ENCODE data around the gene JAG1.
A peak's percentile ranks its signal among the peaks of the same experiment; 100 is the strongest.

The JAG1 gene

DNA sequence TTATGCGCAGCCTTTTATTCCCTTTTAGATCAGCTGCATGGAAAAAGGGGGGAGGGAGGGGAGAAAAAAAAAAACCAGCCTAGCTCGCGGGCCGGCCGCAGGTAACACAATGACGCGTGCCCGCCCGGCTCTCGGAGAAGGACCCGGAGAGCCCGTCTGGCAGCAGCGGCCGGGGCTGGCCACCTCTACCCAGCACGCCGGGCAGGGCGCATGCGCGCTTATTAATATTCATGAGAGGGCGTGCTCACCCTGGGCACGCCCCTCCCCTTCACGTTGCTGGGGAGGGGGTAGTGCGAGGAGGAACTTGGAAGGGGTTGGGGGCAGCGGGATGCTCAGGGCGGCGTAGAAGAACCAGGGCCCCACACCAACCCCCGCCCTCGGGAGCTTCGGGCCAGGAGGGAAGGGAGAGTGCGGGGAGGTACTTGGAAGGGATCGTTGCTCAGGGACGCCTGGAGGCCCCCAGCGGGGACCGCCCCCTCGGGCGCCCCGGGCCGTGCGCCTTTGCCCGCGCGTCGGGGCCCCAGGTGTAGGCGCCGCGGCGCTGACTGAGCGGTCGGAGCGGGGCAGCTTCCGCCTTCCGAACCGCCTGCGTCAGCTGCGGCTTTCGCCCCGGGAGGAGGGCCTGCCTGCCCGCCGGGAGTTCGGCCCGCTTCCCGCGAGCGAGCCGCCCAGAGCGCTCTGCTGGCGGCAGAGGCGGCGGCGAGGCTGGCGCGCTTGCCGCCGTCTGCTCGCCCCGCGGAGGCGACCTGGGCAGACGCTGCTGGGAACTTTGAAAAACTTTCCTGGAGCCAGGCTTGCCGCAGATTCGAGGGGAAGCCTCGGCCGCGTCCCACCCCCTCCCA lies at the start of gene JAG1:
Gene JAG1 (minus strand): TSS at position 158 of the 842 bp plus-strand sequence. CDS start 469 bp downstream, outside the sequence.
- peak; percentile 90 for DNase-seq

DNA sequence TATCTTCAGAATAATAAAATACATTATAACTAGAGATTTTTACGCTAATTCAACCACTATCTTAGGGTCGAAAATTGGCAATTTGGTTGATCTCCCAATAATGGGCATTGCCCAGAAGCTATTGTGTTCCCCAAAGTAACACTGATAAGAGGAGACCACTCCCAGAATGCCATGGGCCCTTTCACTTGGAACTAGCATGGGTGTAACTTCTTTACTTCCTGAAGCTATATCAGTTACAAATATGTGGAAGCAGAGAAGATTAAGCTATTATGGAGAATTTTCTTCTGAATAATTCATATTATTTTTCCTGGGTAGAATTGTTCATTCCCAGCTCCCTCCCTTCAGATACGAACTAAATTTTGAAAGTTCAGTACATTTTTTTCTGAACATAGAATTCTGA lies 48.2 kb upstream of the JAG1 start:
- DNase-seq = no peak

DNA sequence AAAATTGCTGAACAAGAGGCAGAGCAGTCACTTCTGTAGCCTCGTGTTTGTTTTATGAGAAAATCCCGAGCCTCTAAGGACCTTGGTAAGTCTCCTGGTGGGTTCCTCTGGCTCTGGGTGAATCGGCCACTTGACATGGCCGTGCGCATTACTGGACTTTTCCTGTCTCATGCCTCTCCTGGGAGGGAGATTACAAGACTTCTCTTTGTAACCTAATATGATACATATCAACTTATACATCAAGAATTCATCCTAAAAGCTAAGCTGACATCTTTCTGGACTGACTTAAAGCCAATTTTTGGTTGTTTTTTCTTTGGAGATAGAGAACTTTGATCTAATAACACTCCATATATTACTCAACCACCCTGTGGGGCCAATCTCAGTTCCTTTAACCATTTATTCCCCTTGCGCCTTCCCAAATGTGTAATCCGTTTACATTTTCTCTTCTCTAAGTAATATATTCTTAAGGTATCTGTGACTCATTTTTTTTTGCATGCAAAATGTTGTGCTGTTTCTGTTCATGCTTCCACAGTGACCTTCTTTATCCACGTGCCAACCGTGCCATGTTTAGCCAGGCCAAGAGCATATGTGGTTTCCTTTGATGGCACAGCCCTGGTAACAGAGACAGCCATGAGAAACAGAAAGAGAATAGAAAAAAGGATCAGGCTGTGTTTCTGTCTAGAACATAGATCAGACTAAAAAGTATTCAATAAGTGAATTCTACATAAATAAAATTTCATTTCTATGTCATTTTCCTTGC lies 47.5 kb upstream of the JAG1 start:
- no peak for DNase-seq

DNA sequence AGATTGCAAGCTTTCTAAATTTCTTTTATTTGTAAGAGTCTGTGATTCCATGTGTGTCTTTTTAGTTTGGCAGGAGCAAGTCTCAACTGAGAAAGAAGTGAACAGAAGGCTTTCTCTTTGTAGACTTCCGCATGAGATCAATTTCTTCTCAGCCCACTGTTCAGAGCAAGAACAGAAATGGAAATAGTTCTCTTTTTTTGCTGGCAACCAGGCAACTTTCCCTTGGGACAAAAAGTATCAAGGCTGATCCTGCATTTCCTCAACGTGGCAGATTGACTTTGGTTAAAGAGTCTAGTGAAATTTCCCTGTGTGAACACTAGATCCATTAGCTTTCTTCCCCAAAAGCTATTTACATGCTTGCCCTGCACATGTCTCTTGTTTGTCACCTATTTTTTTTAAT lies 46.8 kb upstream of the JAG1 start:
- no peak for DNase-seq

DNA sequence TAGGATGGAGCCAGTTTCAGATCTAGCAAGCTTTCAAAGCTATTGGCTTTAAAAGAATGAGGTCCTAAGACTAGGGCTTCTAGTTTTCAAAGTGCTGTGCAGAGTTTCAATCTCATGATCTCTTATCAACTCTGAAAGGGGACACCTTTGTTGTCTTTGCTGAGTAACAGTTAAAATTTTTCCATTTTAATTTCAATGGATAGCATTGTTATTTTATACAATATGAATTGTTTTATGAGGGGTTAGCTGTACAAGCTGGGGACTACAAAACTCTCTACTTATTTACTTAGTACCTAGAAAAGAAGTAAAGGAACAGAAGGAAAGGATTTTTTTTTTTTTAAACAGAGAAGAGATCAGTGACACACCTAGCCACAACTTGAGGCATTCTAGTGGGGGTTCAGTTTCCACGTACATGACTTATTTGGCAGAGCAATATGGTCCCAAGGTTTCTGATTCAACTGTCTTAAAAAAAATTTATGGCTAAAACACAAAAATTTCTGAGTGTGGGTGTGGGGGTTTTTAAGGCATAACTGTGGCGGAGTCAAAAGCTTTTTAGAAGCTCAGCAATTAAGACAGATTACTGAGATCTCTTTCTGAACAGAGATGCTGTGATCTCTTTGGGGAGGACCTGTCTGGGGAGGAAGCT lies 46.1 kb upstream of the JAG1 start:
- DNase-seq = no peak

DNA sequence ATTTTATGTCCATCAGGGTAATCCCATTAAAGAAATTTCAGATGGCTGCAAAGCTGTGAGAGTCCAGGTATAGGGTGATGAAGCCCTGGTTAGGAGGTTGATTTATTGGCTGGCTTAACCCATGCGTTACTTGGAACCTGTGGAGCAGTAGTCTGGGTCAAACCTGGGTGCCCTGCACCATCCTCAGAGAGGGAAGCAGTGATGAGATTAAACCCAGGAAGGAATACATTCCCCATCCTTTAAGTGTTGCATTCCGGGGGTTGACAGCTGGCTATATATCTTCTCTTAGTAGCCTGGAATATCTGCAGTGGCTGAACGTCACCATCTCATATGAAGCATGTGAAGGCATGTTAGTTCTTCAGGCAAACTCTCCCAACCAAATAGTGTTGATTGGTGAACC lies 44.9 kb upstream of the JAG1 start:
- DNase-seq = no peak

DNA sequence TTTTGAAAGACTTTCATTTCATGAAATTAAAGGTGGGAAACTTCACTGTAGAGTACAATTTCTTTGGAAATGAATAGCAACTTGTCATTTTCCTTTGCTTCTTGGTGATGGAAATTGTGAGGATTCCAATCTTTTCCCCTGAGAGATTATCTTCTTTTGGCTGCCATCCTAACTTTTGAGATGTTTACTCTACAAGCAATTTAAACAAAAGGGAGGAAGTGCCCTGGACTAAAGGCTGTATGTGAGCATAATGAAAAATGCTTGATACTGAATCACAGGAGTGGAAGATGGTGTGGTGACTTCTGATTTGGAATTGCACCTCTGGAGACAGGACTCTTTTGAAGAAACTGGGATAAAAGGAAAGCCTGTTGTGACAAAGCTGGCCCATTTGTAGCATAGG lies 43.1 kb upstream of the JAG1 start:
- DNase-seq = peak; percentile 31

DNA sequence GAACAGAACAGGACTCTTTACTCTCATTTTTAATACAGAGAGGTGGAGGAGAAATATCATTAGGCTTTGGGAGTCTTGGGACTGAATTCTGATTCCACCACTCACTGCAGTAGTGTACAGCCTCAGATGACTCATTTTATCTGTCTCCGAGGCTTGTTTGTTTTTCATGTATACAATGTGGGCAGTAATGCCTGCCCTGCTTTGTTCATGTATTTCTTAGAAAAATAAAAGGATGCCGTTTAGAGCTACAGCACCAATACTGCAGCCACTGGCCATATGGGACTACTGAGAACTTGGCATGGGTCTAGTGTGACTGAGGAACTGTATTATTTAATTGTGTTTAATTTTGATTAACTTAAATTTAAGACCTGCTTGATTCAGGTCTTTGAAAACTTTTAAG lies 41.2 kb upstream of the JAG1 start:
- DNase-seq = no peak

DNA sequence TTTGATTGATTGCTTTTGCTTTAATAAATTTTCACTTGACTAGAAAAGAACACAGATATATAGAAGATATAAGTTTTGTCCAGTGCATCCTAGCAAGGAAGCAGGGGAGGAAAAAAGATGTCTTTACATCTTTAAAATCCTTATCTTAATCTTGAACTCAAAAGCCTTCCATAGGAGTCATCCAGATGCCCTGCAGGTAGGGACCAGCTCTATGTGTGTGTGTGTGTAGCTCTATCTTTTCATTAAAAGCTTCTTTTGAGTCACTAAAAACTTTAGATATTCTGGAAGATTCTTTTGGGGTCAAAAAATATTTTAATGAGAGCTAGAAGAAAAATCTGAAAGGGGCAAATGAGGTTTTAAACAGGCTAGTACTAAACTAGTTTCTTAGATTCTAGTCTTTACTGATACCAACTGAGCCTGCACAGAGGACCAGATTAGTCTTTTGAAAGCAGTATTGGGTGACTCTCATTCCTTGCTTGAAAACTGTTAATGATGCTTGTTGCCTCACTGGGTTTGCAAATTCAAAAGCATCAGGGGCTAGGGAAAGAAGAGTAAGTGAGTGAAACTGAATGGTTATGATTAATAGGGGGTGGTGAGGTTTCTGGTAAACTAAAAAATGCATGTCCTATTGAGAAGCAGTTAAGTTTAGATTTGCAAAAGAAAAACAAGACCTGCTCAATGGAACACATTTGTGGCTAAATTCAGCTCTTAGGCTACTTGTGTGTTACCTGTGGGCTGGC lies 40.6 kb upstream of the JAG1 start:
- no peak for DNase-seq

DNA sequence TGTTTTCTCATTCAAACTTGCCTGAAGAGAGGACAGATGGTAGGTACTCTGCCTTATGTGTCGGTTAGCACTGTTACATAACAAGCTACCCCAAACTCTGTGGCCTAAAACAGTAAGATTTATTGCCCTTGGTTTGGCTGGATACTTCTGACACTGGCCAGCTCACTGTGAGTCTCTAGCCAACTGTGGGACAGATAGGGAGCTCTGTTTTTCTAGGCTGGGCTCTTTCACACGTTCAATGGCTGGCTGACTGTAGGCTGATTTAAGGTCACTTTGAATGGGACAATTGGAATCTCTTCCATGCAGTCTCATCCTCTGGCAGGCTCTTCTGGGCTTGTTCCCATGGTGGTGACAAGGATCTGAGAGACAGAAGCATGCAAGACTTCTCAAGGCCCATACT lies 39.4 kb upstream of the JAG1 start:
- DNase-seq = no peak

DNA sequence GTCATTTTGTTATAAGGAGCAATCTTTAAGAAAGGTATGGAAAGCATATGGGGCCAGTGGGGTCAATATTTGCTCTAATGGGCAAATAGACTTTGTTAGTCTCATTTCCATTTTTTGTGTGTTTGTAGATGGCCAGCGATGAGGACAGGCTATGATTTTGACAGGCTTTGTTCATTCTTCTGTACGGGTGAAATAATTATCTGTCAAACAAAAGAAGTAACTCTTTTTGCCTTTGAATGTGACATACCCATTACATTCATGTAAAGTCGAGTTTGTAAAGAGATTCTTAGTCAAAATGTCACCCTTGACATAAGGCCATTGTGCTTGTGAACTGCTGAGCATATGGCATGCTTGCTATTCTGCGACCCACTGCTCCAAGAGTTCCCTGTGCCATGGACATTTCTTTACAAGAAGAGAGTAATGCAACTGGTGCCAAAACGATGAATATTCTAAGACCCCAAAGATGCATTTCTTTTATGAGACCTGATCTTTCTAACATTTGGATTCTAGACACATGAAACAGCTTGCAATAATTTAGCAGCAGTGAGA lies 38.2 kb upstream of the JAG1 start:
- DNase-seq = no peak

DNA sequence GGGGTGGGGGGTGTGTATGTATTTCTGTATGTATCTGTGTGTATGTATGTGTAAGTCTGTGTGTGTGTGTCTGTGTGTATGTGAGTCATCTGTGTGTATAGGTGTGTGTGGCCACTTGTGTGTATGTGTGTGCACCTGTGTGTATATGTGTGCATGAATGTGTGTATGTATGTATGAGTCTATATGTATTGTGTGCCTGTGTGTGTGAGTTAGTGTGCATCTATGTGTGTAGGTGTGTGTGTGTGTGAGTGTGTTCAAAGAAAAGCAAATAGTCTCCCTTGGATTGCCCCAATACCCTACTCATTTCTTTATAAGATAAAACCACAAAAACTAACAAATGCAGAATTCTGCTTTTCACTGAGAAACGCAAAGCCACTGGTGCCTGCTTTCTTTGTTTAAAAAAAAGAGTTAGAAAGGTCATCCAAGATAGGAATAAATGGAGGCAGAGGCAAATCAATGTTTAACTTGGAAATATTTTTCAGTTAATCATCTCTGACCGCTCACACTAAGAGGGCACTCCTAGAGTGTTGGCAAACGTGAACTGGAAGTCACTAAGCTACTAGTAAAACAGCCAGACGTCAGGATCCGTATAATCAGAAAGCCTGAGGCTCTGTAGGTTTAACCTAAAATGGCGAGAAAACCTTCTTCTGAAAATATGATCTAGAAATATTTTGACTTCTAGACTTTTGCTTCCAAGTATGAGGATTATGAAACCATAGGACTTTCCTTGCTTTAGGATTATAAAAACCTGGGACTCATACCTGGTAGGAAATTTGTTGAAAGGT lies 37.4 kb upstream of the JAG1 start:
- no peak for DNase-seq

DNA sequence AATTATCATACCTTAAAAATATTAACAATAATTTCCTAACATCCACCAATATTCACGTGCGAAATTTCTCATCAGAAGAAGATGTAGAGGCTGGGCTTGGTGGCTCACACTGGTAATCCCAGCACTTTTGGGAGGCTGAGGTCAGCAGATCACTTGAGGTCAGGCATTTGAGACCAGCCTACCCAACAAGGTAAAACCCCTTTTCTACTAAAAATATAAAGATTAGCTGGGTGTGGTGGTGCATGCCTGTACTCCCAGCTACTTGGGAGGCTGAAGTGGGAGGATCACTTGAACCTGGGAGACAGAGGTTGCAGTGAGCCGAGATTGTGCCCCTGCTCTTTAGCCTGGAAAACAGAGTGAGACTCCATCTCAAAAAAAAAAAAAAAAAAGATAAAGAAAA lies 36.1 kb upstream of the JAG1 start:
- DNase-seq = no peak

DNA sequence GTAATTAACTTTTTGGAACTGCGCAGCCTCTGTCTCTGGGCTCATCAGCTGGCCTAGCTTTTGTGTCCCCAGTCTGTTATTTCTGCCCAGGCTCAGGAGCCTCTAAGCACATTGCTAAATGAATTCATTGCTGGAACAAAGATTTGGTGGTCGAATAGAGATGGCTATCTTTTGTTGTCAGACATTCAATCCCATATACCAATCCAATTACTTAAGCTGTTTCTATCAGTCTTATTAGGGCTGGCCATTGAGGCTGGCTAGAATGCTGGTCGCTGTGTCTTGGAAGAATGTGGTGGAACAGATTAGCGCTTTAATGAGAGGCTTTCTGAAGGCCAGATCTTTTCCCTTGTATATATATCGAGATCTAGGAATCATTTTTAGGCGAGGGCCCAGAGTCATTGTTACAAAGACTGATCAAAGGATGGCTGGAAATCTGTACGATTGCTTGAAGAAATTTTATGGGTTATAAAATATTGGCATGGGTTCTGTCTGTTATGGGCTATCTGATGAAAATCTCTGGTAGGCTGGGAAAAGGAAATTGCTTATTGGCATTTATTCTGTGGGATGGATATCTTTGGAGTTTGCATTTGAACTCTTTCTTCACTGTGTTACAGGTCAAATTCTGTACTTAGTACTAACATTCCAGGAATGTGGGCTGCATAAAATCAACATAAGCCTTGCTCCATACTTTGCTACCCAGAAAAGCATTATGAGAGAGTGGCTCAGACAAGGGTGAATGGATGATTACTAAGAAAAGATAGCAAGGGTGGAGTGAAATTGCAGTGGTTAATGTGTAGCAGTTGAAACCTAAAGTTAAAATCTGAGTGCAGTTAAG lies 34.8 kb upstream of the JAG1 start:
- DNase-seq = no peak

DNA sequence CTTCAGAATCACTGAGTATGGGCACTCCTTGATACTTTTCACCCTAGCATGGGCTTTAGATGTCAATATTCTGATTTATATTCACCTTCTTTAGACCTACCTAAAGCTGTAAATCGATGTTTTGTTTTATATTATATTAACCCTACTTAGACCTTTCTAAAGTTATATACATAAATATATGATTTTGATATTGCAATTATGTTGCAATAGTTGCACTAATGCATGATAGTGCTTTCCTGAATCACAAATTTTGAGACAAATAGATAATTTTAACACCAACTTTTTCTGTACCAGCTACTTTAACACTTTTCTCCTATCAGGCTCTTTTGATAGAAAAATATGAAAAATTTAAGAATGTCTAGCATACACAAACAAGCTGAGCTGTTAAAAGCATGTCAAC lies 34.0 kb upstream of the JAG1 start:
- DNase-seq = no peak

DNA sequence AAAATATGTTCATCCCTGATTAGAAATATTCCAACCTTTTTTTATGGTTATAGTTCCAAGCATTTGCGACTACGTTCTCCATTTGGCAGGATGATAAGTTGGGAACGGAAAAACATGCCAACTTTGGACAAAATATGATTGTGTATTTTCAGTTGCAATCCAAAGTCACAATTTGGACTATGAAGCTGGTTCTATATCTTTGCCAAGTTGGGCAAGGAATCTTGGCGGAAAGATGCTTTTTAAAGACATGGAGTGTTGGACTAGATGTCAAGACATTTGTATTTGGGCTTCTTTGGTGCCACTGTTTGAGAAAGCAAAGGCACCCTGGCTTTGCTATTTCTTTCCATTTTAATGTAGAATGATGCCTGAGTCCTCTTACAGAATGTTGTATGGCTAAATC lies 33.3 kb upstream of the JAG1 start:
- DNase-seq = no peak

DNA sequence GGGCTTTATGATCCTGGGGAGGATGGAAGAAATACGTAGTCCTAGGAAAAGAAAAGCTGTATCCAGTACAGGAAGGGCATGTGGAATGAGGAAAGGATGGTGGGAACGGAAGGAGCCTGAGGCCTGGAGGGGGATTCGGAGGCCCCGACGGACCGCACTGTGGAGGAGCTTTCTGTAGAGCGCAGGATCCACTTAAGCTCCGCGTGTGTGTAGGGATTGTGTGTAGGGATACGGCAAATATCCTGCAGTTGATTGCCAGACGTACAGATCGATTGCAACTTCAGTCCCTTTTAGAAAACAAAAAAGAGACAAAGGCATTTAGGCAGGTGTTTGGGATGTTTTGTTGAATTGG lies 32.6 kb upstream of the JAG1 start:
- no peak for DNase-seq

DNA sequence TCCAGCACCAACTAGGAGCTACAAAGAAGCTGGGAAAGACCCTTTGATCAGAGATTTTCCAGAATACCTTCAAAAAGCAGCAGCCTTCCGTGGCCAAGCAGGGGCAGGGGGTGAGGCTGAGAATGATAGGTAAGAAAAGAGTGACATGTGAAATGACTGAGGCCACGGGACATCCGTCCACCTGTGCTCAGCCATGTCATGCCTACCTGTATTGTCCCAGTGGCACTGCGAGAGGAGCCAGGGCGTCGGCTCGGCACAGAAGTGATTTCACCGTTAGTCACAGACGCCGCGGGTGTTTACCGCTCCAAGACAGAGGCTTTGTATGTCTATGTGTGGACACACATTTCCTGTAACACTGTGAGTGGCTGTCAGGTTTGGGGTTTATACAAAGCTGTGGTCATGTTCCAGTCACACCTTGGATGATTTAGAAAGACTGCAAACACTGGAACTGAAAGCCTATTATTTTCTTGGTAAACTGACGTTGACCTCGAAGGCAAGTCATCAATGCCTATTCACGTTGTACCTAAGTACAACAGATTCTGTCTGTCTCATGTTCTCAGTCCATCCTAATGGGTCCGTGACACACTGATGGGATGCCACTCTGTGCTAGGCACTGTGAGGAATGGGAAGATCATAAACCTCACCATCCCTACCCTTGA lies 32.1 kb upstream of the JAG1 start:
- DNase-seq = no peak

DNA sequence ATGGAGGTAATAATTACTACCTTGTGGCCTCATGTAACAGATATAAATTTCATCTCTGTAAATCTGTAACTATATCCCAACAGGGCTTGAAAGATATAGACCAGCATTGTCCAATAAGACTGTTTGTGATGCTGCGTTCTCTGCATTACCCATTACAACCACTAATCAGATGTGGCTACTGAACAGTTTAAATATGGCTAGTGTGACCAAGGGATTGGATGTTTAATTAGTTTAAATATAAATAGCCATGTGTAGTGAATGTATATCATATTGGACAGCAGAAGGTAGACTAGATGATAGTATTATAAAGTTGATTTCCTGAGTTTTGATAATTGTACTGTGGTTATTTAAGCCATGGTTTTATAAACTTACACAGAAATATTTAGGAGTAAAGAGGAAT lies 27.8 kb upstream of the JAG1 start:
- no peak for DNase-seq

DNA sequence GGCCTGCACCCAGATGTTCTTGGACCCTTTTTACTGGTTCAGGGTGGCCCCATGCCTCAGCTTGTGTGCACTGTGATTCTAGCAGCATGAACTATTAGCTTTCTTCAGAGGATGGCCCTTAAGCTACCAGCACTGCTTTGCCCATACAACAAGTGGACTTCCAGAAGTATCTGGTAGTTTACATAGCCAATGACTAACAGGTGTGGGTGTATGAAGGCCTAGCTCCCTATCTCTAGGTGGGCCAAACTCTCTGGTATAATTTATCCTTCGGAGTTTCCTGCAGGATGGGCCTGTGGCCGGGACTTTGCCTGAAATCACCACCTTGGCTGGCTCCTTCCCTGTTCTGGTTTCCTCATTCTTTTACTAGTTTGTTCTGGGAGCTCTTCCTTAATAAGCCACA lies 26.1 kb upstream of the JAG1 start:
- DNase-seq = no peak

DNA sequence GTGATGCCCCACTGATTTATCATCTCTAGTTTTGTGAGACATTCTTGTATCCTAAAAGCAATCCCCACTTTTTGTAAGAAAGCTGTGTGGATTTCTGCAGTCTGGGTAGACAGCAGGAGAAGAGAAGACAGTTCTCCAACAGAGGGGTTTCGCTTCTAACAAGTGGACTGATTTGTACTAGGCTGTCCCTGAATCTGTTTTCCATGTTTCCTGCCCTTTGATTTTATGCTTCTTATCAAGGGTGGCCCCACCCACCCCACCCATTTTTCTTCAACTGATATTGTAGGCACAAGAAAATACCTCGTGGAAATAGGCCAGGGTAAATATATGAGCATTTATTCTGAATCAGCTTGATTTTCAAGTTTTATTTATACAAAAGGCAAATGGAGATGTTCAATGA lies 25.7 kb upstream of the JAG1 start:
- no peak for DNase-seq

Measured in NCI-H2029 treated with DMSO at 0.1 percent for 48 hours (cell line).